RKO (cell line): ENCODE results near the gene WIPF2.

Experiments
- DNase-seq: peaks from one replicate; pipeline ENCODE4 v3.0.0-alpha.2; 2016; ENCODE audit warnings: low spot score

The WIPF2 gene

DNA sequence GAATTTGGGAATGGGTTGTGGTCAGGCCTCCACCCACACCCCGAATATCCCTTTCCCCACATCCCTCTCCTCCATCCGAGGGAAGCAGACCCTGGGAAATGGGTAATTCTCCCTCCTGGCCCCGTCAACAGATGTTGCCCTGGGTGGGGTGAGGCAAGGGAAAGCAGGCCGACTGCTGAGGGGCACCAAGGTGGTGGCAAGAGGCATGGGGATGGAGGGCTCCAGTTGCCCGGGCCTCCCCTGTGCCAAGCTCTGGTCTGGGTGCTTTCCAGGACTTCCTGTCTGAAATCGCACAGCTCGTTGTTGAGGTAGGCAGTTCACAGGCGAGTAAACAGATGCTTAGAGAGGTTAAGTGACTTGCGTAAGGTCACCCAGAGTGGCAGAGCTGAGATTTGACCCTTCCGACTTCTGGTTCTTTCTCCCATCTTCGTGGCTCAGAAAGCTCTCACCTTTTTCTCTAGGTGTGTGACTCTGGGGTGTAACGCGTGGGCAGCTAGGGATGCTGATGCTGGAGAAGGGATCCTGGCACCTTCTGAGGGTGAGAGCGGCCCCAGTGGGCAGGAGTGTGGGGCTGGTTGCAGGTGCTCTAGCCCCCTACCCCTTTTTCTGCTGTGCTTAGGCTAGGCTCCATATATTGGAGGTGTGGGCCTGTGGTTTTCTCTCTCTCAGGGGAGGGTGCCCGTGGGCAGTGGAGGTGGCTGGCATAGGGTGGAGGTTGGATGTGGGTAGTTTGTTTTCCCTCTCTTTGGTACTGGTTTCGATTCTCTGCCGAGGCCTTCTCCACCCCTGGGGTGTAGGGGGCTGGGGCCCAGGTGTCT lies 107.1 kb downstream of the WIPF2 start:
- no peak for DNase-seq

DNA sequence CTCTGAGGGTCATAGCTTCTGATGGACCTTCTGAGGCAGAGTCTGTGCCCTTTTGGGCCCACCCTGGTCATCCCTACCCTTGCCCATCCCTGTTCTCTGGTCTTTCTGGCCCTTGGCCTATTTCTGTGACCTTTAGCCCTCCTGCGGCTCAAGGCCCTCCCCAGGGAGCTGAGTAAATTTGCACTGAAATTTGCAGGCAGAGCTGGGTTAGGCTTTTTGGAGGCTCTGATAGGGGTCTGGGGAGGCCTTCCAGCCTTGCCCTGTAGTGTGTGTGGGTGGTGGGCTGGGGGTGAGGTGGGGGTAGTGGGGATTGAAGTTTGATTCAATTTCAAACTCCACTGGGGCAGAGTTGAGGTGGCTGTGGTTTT lies 107.7 kb downstream of the WIPF2 start:
- DNase-seq = no peak

DNA sequence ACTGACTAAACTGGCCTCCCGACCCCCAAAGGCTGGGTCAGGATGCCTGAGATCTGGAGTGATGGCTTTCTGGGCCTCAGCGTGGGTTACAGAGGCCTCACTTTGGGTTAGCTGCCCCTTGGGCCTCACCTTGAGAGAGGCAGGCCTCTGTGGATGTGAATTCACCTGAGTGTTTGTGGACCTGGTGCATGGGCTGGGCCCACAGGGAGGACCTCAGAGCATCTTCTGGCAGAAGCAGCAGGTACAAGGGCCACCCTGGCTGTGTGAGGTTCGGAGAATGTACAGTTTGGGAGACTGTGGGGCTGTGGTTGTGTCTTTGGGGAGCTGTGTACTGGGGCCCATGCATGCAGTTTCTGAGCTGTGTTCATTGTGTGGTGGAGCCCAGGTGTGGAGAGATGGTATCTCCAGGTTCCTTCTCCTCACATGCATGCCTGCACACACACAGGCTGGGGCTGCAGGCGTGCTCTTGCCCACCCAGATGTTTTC lies 108.2 kb downstream of the WIPF2 start:
- DNase-seq = no peak

DNA sequence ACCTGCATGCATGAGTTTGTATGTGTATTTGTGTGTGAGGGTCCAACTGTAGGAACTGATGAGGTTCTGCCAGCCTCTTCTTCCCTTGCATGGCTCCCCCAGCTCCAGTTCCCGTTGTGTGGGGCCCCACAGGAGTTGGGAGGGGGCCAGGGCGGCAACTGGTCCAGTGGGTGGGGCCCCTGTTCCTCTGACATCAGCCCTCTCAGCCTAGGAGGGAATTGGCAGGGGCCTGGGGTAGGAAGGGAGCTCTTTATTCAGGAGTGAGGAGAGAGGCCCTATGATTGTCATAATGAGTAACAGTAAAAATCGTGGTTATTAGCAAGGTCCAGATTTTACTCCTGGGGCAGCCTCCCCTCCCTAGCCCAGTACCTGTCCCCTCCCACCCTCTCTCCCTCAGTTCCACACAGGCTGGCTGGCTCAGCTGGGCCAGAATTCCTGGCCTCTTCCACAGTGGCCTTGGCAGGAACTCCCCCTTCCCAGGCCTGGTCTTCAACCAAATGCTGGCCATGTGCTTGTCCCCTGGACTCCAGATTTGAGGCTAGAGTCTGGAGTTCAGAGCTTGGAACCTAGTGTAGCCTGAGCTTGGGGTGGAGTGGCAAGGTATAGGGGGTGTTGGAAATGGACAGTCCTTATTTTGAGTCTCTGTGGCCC lies 108.8 kb downstream of the WIPF2 start:
- DNase-seq = no peak

DNA sequence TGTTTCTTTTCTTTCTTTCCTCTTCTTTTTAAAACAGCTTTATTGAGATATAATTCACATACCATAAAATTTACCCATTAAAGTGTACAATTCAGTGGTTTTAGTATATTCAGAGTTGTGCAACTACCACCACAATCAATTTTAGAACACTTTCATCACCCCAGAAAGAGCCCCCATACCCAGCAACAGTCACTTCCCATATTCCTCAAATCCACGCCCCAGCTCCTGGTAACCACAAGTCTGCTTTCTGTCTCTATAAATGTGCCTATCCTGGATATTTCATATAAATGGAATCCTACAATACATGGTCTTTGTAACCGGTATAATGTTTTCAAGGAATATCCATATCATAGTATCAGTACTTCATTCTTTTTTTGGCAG lies 109.3 kb downstream of the WIPF2 start:
- no peak for DNase-seq

DNA sequence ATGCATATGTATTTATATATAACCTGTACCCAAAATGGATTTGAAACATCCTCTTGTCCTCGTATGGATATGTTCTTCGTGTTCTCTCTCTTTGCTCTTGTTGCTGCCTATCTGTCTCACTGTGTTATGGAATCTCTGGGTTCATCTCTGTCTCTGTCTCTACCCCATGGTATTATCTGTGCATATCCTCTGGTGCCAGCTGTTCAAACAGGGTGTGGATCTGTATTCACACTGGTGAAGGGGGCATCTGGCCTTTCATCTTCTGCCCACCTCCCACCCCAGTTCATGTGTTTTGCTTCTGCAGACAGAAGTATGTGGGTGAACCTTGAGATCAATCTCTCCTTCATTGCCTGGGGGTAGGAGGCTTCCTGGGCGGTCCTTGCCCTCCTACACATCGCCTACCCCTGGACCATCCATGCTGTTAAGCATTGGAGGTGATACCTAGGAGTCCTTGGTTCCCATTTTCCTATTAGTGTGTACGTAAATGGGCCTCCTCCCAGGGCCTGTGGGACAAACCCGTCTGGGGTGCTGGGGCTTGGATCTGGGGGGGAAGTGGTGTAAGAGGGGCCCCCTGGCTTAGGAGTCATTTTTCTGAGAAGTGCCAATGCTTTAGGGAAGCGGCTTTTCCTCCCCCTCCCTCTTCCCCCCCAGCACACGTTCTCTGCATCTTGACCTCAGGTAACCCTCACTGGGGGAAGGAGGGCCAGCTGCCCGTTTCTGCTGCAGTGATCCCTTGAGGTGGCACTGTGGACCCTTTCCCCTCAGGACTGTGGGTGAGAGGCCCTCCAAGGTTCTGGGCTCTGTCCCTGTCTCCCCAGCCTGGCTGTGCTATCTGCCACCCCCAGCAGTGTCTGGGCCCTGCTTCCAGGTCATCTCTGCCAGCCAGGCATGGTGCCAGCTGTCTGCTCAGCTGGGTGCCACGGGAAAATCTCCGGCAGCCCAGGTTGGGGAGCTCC lies 111.0 kb downstream of the WIPF2 start:
- no peak for DNase-seq

DNA sequence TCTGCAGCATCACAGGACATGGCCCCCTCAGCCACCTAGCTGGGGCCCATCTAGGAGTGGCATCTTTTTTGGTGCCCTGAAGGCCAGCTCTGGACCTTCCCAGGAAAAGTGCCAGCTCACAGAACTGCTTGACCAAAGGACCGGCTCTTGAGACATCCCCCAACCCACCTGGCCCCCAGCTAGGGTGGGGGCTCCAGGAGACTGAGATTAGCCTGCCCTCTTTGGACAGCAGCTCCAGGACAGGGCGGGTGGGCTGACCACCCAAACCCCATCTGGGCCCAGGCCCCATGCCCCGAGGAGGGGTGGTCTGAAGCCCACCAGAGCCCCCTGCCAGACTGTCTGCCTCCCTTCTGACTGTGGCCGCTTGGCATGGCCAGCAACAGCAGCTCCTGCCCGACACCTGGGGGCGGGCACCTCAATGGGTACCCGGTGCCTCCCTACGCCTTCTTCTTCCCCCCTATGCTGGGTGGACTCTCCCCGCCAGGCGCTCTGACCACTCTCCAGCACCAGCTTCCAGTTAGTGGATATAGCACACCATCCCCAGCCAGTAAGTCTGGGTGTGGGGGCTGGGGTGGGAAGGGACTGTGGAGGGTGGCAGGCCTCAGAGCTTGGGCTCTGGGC lies 111.9 kb downstream of the WIPF2 start:
- no peak for DNase-seq

DNA sequence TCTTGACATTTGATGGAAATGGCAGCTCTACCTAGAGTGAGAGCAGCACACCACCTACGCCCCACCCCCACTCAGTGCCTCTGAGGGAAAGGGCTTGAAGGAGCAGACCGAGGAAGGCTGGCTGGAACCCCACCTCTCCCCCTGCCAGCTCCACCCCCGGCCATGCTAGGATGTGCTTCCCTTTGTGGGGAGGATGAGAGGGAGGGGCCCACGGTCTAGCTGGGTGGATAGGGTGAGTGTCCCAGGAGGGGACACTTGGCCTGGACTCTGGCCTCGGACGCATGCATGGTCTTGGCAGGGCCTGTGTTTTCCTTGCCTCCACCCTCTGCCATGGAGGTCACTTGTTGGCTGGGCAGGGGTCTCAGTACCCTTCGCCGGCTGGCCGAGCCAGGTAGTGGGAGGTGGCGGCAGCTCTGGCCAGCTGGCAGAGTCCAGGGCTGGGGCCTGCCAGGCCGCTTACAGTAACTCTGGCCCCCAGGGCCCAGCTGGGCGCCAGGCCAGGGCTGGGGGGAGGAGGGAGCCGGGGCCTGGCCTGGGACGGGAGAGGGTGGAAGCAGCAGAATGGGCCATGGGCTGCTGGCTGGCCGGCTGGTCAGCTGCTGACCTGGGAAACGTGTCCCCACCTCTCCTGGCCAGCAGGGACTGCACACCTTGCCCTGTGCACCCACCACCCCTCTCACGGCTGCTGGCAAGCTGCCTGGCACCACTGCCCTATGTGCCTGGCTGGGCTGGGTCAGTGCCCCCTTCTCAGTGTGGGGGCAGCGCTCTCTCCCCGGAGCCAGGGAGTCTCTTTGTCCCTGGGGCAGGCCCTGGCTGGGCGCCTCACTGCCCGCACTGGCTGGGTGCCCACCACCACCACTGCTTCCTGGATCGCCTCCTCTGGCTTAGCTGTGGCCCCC lies 112.9 kb downstream of the WIPF2 start:
- DNase-seq = no peak
